GM18519 (cell line): Measurements from ENCODE around the gene TMEM214.
A peak's percentile ranks its signal among the peaks of the same experiment; 100 is the strongest.

Experiments
- ATAC-seq: cut with Tn5 transposase; IDR thresholded peaks from one replicate; pipeline ENCODE4 v1.9.1; 2021; ENCODE audit warnings: mild to moderate bottlenecking, moderate library complexity; ENCODE audit not compliant: unreplicated experiment, low FRiP score

TMEM214 gene

DNA sequence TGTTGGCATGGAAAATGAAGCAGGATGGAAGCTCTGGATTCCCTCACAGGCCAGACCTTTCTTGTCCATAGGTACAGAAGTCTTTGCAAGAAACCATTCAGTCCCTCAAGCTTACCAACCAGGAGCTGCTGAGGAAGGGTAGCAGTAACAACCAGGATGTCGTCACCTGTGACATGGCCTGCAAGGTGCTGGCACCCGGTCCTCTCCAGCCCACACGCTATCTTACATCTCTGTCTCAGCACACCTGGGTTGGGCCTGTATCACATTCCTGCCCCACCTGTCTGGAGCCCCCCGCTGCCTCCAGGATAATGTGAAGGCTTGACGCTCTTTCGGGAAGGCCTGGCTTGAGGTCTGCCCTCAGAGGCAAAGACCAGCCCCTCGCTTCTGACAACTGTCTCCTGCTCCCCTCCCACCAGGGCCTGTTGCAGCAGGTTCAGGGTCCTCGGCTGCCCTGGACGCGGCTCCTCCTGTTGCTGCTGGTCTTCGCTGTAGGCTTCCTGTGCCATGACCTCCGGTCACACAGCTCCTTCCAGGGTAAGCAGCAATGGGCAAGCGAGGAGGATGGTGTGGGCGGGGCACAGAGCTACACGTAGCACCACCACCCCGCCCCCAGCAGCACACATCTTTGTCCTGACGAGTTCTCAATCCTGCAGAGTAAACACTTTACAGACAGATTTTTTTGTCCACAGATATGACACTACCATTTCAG is 6.0 kb downstream of the TMEM214 start:
- ATAC-seq, result no peak

- ATAC-seq, result no peak
These were observed 6.7 kb downstream of the TMEM214 start for GRCh38 chr2:27039426-27039825.

- ATAC-seq, result no peak
These were observed 7.1 kb downstream of the TMEM214 start for GRCh38 chr2:27039871-27040270.

DNA sequence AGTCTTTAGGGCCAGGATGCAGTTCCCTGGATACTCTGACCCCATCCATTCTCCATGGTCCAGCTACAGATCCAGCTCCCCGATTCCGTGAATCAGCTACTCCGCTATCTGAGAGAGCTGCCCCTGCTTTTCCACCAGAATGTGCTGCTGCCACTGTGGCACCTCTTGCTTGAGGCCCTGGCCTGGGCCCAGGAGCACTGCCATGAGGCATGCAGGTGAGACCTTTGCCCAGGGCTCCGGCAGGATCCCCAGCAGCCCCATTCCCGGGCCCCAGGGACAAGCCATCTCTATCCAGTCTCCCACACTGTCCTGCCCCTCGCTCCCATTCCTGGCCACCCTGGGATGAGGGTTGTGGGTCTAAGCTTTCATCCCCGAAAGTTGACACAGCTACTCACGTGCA is 7.5 kb downstream of the TMEM214 start:
- no peak for ATAC-seq

DNA sequence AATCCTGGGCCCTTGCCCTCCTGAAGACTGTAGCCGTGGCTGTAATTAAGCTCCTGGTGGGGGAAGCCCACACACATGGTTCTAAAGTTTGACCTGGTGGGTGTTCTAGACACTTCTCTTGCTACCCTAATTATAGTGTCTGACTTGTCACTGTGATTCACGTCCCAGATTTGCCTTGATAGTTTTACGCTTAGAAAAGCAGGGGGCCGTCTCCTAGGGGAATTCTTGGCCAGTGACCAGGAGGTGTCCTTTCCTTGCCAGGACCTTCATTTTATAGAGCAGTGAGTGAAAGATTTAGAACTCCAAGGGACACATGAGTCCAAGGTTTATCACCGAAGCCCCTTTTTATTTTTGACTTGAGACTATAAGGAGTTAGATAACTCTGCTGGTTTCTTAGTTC is 9.0 kb downstream of the TMEM214 start:
- ATAC-seq, result no peak

GRCh38 chr2:27042159-27042661 is 9.4 kb downstream of the TMEM214 start:
- no peak for ATAC-seq

DNA sequence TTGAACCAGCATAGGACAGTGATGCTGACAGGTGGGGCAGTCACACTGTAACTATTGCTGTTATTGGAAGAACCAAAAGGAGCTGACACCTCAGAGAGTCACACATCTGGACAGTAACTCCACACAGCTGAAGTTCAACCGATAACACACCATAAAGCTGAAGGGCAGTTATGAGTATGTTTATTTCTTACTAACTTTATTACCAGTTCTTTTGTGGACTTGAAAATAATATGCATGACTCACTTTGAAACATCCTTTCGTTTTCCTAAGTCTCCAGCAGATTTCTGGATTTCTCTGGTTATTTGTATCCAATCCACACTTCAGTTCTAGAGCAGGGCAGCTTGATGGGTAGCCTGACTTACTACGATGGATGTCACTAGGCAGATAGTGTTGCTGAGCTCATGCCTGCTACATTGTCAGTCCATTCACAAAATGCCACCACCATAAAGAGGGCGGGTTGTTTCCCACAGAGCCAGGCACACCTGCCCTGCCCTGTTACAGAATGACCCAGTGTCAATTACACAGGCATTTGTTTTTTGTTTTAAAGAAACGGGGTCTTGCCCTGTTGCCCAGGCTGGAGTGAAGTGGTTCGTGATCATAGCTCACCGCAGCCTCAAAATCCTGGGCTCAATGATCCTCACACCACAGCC is 10.3 kb downstream of the TMEM214 start:
- no peak for ATAC-seq

DNA sequence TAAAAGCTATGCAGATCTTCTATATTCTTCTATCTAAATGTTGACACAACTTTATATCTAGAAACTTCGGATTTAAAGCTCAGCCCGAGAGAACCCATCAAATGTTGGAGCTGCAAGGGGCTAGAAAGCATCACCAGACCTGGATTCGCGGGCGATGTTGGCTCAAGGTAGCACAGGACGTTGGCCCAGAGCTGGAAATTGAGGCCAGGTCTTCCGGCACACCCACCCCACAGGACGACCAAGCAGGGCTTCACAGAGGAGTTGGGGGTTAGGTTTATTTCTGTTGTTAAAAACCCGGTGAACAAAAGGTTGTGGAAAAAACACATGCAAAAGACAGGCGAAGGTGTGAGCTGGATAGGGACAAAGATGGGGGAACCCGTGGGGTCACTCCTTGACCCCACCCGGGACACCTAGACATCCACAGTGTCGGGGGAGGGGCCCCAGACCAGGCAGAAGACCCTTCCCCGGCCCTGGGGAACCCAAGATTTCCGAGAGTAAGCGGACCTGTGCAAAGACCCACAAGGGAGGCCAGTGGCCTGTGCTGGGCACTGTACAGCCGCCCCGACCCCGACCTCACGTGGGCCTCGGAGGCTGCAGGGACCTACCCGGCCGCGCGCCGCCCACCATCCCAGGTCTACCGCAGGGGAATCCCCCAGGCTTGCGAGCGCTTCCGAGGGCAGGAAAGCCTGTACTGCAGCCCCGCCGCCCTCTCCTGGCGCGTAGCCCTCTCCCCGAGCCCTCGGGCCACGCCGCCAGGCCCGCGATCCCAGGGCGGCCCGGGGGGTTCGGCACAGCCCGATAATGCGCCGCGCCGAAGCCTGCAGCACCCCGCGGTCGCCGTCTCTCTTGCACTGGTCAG is 16.9 kb downstream of the TMEM214 start:
- no peak for ATAC-seq

GRCh38 chr2:27050281-27050995 is 17.7 kb downstream of the TMEM214 start:
- ATAC-seq, result peak; percentile 34

DNA sequence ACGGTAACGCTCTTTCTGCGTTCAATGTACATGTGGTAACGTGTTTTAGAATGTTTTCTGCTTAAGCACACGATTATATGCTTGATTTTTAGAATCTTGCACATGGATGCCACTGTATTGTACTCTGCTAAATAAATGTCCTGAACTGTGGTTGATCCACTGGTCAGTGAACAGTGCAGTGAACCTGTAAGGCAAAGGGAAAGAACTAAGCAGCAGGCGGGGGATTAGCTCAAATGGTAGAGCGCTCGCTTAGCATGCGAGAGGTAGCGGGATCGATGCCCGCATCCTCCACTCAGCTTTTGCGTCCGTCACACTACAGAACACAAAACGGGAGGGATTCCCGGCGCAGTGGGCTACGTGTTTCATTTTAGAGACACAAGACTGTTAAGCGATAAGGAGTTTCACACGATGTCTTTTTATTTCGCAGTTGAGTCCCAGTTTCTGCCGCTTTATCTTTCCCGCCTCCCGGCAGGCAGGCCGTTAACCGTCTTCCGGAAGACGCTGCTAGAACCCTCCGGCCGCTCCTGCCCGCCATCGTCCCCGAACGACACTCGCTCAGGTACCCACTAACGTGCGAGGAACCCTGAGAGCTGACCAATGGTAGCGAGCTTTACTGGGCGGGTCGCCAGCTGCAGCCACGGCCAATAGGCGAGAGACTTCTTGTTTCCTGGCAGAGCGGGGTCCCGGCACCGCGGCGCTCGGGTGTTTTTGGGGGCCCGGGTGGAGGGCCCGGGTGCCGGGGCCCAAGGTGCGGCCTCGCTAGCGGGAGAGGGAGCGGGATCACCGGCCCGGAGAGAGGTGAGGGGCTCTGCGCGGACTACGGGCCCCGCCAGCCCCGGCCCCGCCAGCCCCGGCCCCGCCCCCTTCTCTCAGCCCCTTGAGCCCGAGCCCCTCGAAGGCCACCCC is 18.5 kb downstream of the TMEM214 start, which contains the start of gene AGBL5:
TSS of gene AGBL5 (plus strand) at position 673 of the 906 bp plus-strand sequence. CDS start 1,291 bp downstream, outside the sequence.
- ATAC-seq, result peak; percentile 36

DNA sequence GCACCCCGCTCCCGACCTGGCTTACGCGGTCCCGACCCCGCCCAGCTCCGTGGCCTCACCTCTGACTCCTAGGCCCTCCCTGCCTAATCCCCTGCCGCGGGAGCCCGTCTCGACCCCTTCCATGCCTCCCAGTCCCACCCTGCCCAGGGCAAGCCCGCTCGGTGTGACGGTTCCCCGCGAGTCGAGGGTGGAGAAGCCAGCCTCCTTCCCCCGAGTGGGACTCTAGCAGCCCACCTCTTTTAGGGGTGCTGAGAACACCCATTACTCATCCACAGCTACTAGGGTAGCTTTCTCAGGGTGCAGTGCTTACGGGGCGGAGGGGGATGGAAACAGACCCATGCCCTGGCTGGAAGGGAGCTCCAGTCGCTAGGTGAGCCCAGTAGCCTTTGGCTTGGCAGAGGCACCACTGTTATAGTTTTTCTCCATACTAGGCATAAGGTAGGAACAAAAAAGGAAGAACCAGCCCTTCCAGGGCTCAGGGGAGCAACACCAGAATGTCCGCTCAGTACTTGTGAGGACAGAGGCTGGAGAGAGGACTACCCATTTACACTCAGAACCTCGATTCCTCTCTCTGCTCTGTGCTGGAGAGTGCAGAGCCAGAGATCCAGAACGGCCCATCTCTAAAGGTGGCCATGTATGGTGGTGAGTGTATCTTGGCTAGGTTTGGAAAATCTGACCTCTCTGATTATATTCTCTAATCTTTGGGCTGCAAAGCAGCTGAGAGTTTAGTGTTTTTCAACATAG is 19.3 kb downstream of the TMEM214 start:
- ATAC-seq, result no peak

DNA sequence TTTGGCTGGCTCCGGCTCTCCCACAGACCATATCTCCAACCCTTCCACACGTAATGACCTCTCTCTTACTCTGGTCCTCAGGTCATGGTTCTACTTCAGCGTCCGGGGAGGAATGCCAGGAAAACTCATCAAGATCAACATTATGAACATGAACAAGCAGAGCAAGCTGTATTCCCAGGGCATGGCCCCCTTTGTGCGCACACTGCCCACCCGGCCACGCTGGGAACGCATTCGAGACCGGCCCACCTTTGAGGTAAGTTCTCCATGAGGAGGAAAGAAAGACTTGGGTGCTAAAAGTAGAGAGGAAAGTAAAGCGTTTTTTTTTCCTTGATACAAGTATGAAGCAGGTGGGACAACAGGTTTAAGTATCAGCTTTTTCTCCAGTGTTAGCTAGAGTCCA is 20.6 kb downstream of the TMEM214 start:
- ATAC-seq, result no peak

DNA sequence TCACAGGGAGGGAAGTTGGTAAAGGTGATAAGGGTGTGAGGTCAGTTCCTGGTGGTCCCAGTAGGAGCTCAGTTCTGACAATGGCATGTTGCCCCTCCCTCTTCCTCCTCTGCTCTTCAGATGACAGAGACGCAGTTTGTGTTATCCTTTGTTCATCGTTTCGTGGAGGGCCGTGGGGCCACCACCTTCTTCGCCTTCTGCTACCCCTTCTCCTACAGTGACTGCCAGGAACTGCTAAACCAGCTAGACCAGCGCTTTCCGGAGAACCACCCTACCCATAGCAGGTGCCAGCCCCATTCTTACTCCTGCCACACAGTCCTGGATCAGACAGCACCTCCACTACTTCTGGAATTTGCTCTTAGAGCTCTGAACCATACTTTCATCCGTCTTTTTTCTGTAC is 21.0 kb downstream of the TMEM214 start:
- ATAC-seq, result no peak

- no peak for ATAC-seq
These were observed 22.0 kb downstream of the TMEM214 start for GRCh38 chr2:27054721-27055120.

GRCh38 chr2:27057184-27057583 is 24.4 kb downstream of the TMEM214 start:
- no peak for ATAC-seq

- no peak for ATAC-seq
These were observed 25.4 kb downstream of the TMEM214 start for GRCh38 chr2:27058210-27058609.

- no peak for ATAC-seq
These were observed 26.5 kb downstream of the TMEM214 start for GRCh38 chr2:27059141-27059820.

DNA sequence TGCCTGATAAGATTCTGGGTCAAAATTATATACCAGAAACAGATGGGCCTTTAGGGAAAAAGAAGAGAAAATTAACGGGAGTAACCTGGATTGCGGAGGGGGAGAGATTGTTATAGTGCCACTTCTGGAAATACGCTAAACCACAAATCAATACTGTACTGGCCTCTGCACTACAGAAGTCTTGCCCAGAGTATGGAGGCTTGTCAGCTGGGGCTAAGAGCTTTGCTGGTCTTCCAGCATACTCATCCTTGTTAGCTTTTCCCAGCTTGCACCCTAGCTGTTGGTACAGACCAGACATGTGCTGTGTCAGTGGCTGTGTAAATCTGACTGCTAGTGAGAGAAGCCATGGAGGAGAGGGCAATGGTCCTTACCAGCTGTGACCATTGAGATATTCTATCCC is 27.6 kb downstream of the TMEM214 start:
- ATAC-seq, result no peak
